Stomach smooth muscle (tissue), 2 donors: ENCODE results near the gene FKBP5.
"Not testable (repeated sequence)": the region's sequence is repeated elsewhere in the genome, so short reads cannot be mapped to it uniquely, and the experiment has no call there.

Experiments used
- H3K27ac ChIP-seq: one replicate; pipeline ENCODE4 v1.7.0; 2013; ENCODE audit warnings: mild to moderate bottlenecking, low read length, inconsistent platforms
- H3K27me3 ChIP-seq, 2 donors: one replicate each; pipeline ENCODE4 v1.7.0; 2013; ENCODE audit warnings: low read length in 2 of 2; ENCODE audit not compliant: insufficient read depth in 2 of 2, control insufficient read depth in 1 of 2
- H3K36me3 ChIP-seq, 2 donors: one replicate each; pipeline ENCODE4 v1.7.0; 2013; ENCODE audit warnings: low read length in 2 of 2; ENCODE audit not compliant: control insufficient read depth in 2 of 2, insufficient read depth in 2 of 2
- H3K4me1 ChIP-seq: one replicate; pipeline ENCODE4 v1.7.0; 2013; ENCODE audit warnings: low read length; ENCODE audit not compliant: control insufficient read depth, insufficient read depth
- H3K4me3 ChIP-seq, 2 donors: one replicate each; pipeline ENCODE4 v1.7.0; 2013; ENCODE audit warnings: low read length in 2 of 2
- H3K9ac ChIP-seq, 2 donors: one replicate each; pipeline ENCODE4 v1.7.0; 2013; ENCODE audit warnings: low read length in 2 of 2, mild to moderate bottlenecking in 1 of 2
- H3K9me3 ChIP-seq, 2 donors: one replicate each; pipeline ENCODE4 v1.7.0; 2013; ENCODE audit warnings: low read length in 2 of 2; ENCODE audit not compliant: control insufficient read depth in 2 of 2
- donor health status: healthy.
- donor health status: Pancreatic carcinoma.

Gene FKBP5

DNA sequence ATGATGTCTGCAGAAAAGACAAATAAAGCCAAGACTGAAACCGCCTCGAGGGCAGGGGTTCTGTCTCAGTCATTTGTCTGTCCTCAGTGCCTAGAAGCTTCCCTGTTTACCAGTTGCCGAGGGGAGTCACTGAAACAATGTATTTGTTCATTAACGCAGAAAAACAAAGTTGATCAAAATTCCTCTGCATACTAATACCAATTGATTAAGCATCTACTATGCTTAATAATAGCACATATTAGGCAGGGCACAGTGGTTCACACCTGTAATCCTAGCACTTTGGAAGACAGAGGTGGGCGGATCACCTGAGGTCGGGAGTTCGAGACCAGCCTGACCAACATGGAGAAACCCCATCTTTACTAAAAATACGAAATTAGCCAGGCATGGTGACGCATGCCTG, 1.8 kb upstream of the FKBP5 start:
- Histone ChIP-seq H3K36me3 (no peaks in the 10 kb centered on the region), H3K27me3 (no peaks in the 10 kb centered on the region), H3K9ac (no peak overlapping the region), H3K4me3 (no peak overlapping the region), H3K4me1 (peaks cover 18% of the 10 kb centered on the region), H3K27ac (peak overlapping the region; percentile 31), H3K9me3 (no peaks in the 10 kb centered on the region)

GRCh38 chr6:35690006-35690405, 1.3 kb upstream of the FKBP5 start:
- not testable (repeated sequence) for H3K27me3 ChIP-seq, H3K36me3 ChIP-seq, H3K9me3 ChIP-seq, H3K4me3 ChIP-seq, H3K9ac ChIP-seq
- Histone ChIP-seq H3K4me1 (peaks cover 18% of the 10 kb centered on the region), H3K27ac (peak overlapping the region; percentile 94)

- H3K4me1 ChIP-seq = peaks cover 18% of the 10 kb centered on the region
Measured at GRCh38 chr6:35687658-35688604, 784 bp downstream of the FKBP5 start.

DNA sequence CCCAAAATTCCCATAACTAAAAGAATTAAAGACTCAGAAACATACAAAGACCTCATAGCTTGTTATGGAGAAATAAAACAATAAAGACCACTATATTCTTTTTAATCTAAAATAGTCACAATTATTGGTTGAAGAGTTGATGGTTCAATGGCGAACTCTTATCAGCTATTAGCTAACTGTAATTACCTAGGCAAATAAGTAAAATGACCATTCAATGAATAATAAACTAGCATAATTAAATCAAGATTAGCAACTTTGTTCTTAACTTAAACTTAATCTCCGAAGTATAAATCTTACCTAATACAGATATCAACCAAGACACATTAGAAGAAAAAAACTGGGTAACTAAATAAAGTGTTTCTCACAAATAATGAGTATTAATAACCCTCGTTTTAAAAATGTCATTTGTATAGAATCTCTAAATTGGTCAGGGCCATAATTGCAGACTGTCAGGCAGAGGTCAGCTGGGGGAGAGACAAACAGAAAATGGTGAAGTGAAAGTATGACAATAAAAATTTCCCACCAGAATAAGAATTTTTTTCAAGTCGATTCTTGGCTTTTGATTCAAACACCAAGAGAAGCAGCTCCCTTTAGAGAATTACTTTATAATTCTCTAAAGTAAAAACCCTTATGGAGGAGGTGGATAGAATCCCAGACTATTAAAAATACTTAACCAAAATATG, 1.7 kb downstream of the FKBP5 start:
- H3K9ac ChIP-seq = peak overlapping the region; percentile 78 to 97
- peaks cover 17% of the 10 kb centered on the region for H3K4me1 ChIP-seq
- H3K9me3 ChIP-seq = no peaks in the 10 kb centered on the region
- H3K4me3 ChIP-seq = peak overlapping the region; percentile 92 to 99
- H3K27ac ChIP-seq = peak overlapping the region; percentile 94
- H3K27me3 ChIP-seq = no peaks in the 10 kb centered on the region
- H3K36me3 ChIP-seq = no peaks in the 10 kb centered on the region

More at GRCh38 chr6:35687658-35688604, 784 bp downstream of the FKBP5 start:
- Histone ChIP-seq H3K9ac (peak overlapping the region; percentile 78 to 97), H3K9me3 (no peaks in the 10 kb centered on the region), H3K36me3 (no peaks in the 10 kb centered on the region), H3K27ac (peak overlapping the region; percentile 94), H3K4me3 (peak overlapping the region; percentile 92 to 99), H3K27me3 (no peaks in the 10 kb centered on the region)

DNA sequence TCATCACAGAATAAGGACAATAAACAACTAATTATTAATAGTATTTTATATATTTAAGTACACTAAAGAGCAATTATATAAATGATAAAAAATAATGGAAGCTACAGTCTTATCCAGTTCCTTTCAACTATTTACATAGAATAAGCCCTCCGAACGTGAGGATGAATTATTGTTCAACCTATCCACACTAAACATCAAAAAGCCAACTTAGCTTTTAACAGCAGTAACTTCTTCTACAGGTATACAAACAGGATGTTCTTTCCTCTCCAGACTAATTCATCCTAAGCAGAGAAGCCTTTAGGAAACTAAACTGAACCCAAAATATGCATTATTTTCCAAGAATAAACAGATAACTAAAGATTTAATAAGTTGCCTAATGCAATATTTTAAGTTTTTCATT, 2.3 kb downstream of the FKBP5 start:
- Histone ChIP-seq H3K4me1 (peaks cover 11% of the 10 kb centered on the region), H3K27me3 (no peaks in the 10 kb centered on the region), H3K9ac (peak overlapping the region; percentile 78 to 97), H3K4me3 (peak overlapping the region; percentile 92 to 99), H3K27ac (peak overlapping the region; percentile 94), H3K36me3 (no peaks in the 10 kb centered on the region), H3K9me3 (no peaks in the 10 kb centered on the region)

DNA sequence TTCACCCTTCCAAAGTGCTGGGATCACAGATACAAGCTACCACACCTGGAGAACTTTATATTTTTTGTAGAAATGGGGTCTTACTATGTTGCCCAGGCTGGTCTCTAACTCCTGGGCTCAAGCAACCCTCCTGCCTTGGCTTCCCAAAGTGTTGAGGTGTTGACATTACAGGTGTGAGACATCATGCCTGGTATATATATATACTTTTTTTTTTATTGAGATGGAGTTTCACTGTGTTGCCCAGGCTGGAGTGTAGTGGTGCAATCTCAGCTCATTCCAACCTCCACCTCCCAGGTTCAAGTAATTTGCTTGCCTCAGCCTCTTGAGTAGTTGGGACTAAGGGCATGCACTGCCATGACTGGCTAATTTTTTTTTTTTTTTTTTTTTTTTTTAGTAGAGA, 5.4 kb downstream of the FKBP5 start:
- Histone ChIP-seq H3K4me3 (no peak overlapping the region), H3K9me3 (no peaks in the 10 kb centered on the region), H3K4me1 (no peaks in the 10 kb centered on the region), H3K27me3 (no peaks in the 10 kb centered on the region), H3K36me3 (no peaks in the 10 kb centered on the region), H3K9ac (no peak overlapping the region), H3K27ac (no peak overlapping the region)

DNA sequence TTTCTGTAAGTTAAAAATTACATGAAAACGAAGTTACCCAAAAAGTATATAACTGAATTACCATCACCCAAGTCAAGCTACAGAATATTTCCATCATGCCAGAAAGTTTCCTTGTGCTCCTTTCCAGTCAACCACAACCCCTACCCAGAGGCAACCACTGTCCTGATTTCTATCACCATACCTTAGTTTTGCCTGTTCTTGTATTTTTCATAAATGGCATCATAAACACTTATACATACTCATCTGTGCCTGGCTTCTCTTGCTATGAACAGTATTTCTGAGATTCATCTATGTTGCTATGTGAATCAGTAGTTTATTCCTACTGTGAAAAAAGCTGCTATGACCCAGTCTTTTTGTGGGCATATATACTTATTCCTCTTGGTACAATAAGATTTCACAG, 7.4 kb downstream of the FKBP5 start:
- no peak overlapping the region for H3K4me3 ChIP-seq
- H3K27me3 ChIP-seq = no peaks in the 10 kb centered on the region
- H3K4me1 ChIP-seq = no peaks in the 10 kb centered on the region
- no peak overlapping the region for H3K9ac ChIP-seq
- H3K9me3 ChIP-seq = no peaks in the 10 kb centered on the region
- H3K36me3 ChIP-seq = no peaks in the 10 kb centered on the region
- H3K27ac ChIP-seq = no peak overlapping the region

DNA sequence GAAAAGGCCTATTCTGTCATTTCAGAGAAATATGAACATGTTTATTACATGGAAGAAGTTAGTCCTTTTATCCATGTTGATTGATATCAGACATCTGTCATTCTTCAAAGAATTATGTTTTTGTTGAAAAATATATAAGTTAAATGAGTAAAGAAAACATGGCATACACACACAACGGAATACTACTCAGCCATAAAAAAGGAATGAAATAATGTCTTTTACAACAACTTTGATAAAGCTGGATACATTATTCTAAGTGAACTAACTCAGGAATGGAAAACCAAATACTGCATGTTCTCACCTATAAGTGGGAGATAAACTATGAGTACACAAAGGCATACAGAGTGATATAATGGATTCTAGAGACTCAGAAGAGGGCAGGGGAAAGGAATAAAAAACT, 9.3 kb downstream of the FKBP5 start:
- Histone ChIP-seq H3K27ac (no peak overlapping the region), H3K9ac (no peak overlapping the region), H3K36me3 (no peaks in the 10 kb centered on the region), H3K4me3 (no peak overlapping the region), H3K4me1 (no peaks in the 10 kb centered on the region), H3K9me3 (no peaks in the 10 kb centered on the region), H3K27me3 (no peaks in the 10 kb centered on the region)

DNA sequence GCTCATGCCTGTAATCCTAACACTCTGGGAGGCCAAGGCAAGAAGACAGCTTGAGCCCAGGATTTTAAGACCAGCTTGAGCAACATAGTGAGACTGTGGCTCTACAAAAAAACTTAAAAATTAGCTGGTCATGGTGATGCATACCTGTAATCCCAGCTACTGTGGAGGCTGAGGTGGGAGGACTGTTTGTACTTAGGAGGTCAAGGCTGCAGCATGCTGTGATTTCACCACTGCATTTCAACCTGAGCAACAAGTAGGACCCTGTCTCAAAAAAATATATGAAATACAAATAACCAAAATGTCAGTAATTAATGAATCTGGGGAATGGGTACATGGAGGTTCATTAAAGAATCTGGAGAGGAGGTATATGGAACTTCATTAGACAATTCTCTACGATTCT, 9.9 kb downstream of the FKBP5 start:
- Histone ChIP-seq H3K36me3 (no peaks in the 10 kb centered on the region), H3K4me3 (no peak overlapping the region), H3K27ac (no peak overlapping the region), H3K4me1 (no peaks in the 10 kb centered on the region), H3K27me3 (no peaks in the 10 kb centered on the region), H3K9ac (no peak overlapping the region), H3K9me3 (no peaks in the 10 kb centered on the region)

GRCh38 chr6:35678021-35678654, 10.6 kb downstream of the FKBP5 start:
- Histone ChIP-seq H3K4me3 (no peak overlapping the region), H3K27ac (no peak overlapping the region), H3K4me1 (no peaks in the 10 kb centered on the region), H3K9ac (no peak overlapping the region), H3K36me3 (no peaks in the 10 kb centered on the region), H3K9me3 (no peaks in the 10 kb centered on the region), H3K27me3 (no peaks in the 10 kb centered on the region)
